Measurements from ENCODE around the gene PKD2.

- TF ChIP-seq POLR2A (IDR thresholded peaks at IDR 0.05) (no peak), CTCF (IDR thresholded peaks at IDR 0.05) (no peak), POLR2AphosphoS5 (IDR thresholded peaks at IDR 0.05) (no peak)
Observed at GRCh38 chr4:87981486-87981885, 25.9 kb upstream of the PKD2 start.
